GM06990 (cell line): ENCODE data around the gene DDI1.

Experiments
- DNase-seq: peaks from one replicate; pipeline ENCODE4 v3.0.0-alpha.2; 2011; ENCODE audit not compliant: insufficient read length; ENCODE audit errors: extremely low read depth
- H3K27me3 ChIP-seq: replicated peaks from 2 replicates; pipeline ENCODE4 v1.6.0; 2011; ENCODE audit warnings: low read length; ENCODE audit not compliant: control insufficient read depth, insufficient read depth
- H3K36me3 ChIP-seq: 2 replicates; pipeline ENCODE4 v1.5.1; 2011; ENCODE audit warnings: low read length; ENCODE audit not compliant: control insufficient read depth, insufficient read depth
- H3K4me3 ChIP-seq: replicated peaks from 2 replicates; pipeline ENCODE4 v1.5.1; 2011; ENCODE audit warnings: low read depth, mild to moderate bottlenecking, control low read depth, low read length
- CTCF ChIP-seq: IDR thresholded peaks from 2 replicates; pipeline ENCODE4 v1.5.1; 2011; ENCODE audit warnings: low read length, control low read depth, mild to moderate bottlenecking, inconsistent platforms; ENCODE audit not compliant: insufficient read depth, poor library complexity, severe bottlenecking

The DDI1 gene

GRCh38 chr11:104036588-104036987, at the start of gene DDI1:
Gene DDI1, plus strand, starts transcription at chr11:104036640. Its CDS starts 183 bp downstream, at chr11:104036823.
- no peak within 1 kb of the TSS for H3K4me3 ChIP-seq
- H3K27me3 ChIP-seq = no peaks in the 10 kb centered on the region
- H3K36me3 ChIP-seq = no peaks in the 10 kb centered on the region
- DNase-seq = no peak
- TF ChIP-seq CTCF = no peak

GRCh38 chr11:103987629-103988594, 48.5 kb upstream of the DDI1 start:
- no peak overlapping the region for H3K4me3 ChIP-seq
- DNase-seq = no peak
- TF ChIP-seq CTCF = no peak

GRCh38 chr11:103988595-103988969, 47.9 kb upstream of the DDI1 start:
- TF ChIP-seq CTCF = no peak
- no peaks in the 10 kb centered on the region for H3K27me3 ChIP-seq
- no peak for DNase-seq
- H3K4me3 ChIP-seq = no peak overlapping the region
- H3K36me3 ChIP-seq = no peaks in the 10 kb centered on the region

More at GRCh38 chr11:103987629-103988594, 48.5 kb upstream of the DDI1 start:
- Histone ChIP-seq H3K27me3 (no peaks in the 10 kb centered on the region), H3K36me3 (no peaks in the 10 kb centered on the region)

GRCh38 chr11:103993507-103993906, 42.9 kb upstream of the DDI1 start:
- Histone ChIP-seq H3K27me3 (no peaks in the 10 kb centered on the region), H3K36me3 (no peaks in the 10 kb centered on the region), H3K4me3 (no peak overlapping the region)
- no peak for TF ChIP-seq CTCF
- DNase-seq = no peak

GRCh38 chr11:103994094-103994493, 42.3 kb upstream of the DDI1 start:
- TF ChIP-seq CTCF = no peak
- Histone ChIP-seq H3K27me3 (no peaks in the 10 kb centered on the region), H3K36me3 (no peaks in the 10 kb centered on the region), H3K4me3 (no peak overlapping the region)
- DNase-seq = no peak
